Fibroblast of mammary gland (primary cell): ENCODE results near the gene MYH3.

Source experiments
- DNase-seq: peaks from one replicate; pipeline ENCODE4 v3.0.0-alpha.2; 2010; ENCODE audit warnings: low read depth
- H3K4me3 ChIP-seq: 2 replicates; pipeline ENCODE4 v1.5.1; 2011; ENCODE audit warnings: low read depth, mild to moderate bottlenecking, low read length, moderate library complexity; ENCODE audit not compliant: control insufficient read depth
- CTCF ChIP-seq: conservative IDR thresholded peaks from 2 replicates; pipeline ENCODE4 v1.5.1; 2011; ENCODE audit warnings: low read depth, low read length, inconsistent platforms; ENCODE audit not compliant: control insufficient read depth, insufficient read depth

MYH3 gene

DNA sequence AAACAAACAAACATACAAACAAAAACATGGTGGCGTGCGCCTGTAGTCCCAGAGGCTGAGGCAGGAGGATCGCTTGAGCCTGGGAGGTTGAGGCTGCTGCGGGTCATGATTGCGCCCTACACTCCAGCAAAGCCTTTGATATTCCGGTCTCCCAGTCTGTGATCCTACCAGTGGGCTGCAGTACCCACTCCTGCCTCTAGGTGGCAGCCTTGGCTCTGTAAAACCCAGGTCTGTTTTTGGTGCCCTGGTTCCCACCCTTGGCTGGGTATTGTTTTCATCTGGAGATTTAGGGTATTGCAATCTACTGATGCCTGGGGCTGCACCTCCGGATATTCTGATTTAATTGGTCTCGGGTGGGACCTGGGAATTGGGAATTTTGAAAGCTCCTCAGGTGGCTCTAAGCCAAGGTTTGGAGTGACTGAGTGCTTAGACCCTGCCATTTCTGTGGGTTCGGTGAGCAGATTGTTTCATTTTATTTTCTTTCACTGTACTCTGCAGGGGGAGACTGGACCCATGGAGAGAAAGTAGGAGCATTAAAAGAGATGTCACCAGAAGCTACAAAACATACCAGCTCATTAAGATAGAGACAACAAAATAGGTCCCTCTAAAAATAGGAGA lies 40.5 kb downstream of the MYH3 start:
- peak; percentile 98 for TF ChIP-seq CTCF
- no peak overlapping the region for H3K4me3 ChIP-seq
- peak; percentile 79 for DNase-seq

DNA sequence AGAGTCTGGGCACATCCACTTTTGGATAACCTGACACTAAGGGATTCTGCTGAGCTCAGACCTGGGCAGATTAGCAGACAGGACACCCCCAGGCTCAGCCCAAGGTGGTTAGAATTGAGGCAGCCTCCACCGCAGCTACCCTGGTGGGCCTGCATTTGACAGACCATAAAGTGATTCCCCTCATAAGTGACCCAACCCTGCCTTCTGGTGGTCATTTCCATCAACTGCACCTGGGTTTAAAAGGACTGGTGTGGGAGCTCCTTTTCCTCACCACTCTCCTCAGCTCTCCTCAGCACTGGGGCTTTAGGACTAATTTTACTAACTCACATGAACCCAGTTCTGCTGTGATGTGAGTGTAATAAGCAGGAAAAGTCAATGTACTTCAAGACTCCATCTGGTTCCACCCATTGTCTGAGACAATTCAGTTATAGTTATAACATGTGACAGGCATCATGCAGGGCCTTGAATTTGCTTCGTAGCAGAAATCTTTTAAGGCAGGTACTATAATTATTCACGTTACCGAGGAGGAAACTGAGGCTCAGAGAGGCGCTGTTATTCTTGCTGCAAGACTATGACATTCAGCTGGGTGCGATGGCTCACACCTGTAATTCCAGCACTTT lies 42.5 kb downstream of the MYH3 start:
- DNase-seq: peak; percentile 71
- H3K4me3 ChIP-seq: no peak overlapping the region

DNA sequence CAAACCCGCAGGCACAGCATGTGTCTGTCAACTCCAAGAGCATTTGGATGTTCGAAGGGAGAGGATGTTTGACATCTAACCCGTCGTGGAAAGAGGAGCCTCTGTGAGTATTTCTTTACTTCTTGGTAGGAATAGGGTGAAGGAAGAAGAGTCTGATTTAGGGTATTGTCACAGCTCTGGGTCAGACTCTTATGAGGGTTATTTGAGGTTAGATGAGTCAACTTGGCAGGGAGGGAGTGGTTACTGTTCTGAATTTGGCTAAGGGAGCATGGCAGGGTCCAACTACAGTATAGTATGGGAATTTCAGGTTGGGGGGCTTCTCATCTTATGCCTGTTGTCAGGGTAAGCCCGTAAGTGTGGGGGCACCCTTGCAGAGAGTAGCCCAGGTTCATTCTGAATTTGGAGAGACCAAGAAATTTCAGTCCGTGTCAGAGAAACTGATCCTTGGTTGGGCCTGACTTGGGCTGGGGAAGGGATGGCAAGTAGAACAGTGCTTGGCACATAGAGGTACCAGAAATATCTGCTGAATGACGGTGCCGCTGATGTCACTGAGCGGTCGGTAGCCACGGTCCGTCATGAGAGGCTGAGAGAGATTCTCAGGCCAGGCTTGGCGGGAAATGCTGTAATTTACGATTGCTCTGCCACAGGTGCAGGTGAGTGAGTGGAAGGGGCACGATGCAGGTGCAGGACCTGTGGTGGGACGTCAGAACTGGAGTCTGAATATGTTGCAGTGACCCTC lies 43.2 kb downstream of the MYH3 start:
- no peak for TF ChIP-seq CTCF
- DNase-seq: peak; percentile 71
- H3K4me3 ChIP-seq: no peak overlapping the region

More for the DNA sequence above, 42.5 kb downstream of the MYH3 start:
- TF ChIP-seq CTCF: peak; percentile 94

- no peak for TF ChIP-seq CTCF
- H3K4me3 ChIP-seq: no peak overlapping the region
- DNase-seq: peak; percentile 57
Observed at GRCh38 chr17:10612957-10613744, 44.0 kb downstream of the MYH3 start.

DNA sequence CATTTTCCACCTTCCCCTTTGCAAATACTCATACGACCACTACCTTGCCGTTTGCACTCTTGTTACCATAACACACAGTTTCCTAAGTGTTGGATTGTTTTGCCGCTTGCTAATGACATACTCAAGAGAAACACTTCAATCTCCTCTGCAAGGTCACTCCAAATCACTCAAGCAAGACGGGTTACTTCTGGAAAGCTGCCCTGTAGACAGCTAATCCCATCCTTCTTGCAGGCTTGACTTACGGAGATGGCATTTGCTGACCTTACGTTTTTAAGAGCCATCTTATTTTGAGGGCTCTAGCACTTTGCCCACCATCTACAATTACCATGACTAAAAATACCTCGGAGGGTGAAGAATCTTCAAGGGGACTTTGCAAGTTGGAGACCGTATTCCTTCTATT lies 46.2 kb downstream of the MYH3 start:
- H3K4me3 ChIP-seq: no peak overlapping the region
- DNase-seq: no peak
- TF ChIP-seq CTCF: no peak

DNA sequence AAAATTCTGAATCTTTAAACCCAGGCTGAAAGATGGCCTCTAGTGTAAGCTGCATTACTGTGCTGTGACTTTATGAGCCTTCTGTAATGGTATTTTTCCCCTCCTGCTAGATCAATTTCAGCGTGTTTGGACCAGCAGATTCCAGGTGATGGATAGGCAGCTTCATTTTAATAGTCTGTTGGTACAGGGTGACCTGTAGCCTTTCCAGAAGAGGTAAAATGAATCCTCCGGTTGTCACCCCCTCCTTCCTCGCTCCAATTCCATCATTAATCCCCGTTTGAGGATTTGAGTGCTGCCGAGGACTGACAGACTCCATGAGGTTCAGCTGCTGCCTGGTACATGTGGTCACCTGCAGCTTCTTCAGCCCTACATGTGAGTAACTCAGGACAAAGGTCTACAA lies 48.9 kb downstream of the MYH3 start:
- DNase-seq: no peak
- no peak for TF ChIP-seq CTCF
- no peak overlapping the region for H3K4me3 ChIP-seq
